HepG2 (cell line): ENCODE results near the gene TPM1.

Source experiments
- MAFK ChIP-seq, 2 experiments: IDR thresholded peaks in 1 of 2; conservative IDR thresholded peaks in 1 of 2; 2 replicates each; pipeline ENCODE4 v1.6.1; 2011; ENCODE audit warnings: improper control_type of control experiment in 2 of 2, low read length in 2 of 2
- POLR2A ChIP-seq, 2 experiments: IDR thresholded peaks; 2 replicates each; pipeline ENCODE4 v1.6.1; 2011; ENCODE audit warnings: low read depth in 2 of 2, low read length in 2 of 2, mild to moderate bottlenecking in 1 of 2, moderate library complexity in 1 of 2; ENCODE audit not compliant: insufficient read depth in 1 of 2
- TF ChIP-seq, protein P1 (sequence below): IDR thresholded peaks from 2 replicates; pipeline ENCODE4 v1.6.1; 2016; ENCODE audit warnings: low read depth, missing genetic modification reagents, missing compliant biosample characterization

DNA sequence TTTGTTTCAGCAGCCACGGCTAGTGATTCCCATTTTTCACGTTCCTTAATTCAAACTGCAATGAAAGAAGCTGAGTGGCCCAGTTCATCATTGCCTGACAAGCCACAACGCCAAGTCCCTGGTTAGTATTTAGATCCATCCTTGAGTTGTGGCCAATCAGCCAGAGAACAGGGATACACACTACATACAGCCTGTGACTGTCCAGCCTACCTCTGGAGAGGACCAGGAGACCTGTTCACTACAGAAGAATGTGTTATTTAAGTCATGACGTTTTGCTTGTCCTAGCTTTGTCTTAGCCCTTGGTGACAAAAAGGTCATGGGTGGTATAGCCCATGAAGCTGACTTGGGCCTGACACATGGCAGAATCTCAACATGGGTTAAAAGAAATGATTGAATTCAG is 2.7 kb upstream of the TPM1 start:
- TF ChIP-seq MAFK (conservative IDR thresholded peaks at IDR 0.05 in 1 of 2, IDR thresholded peaks at IDR 0.05 in 1 of 2; ENCODE audit: low read length in 2 of 2) (no peak), POLR2A (IDR thresholded peaks at IDR 0.05; ENCODE audit: insufficient read depth in 1 of 2, low read depth in 2 of 2, low read length in 2 of 2) (no peak)
- TF ChIP-seq, protein P1, sequence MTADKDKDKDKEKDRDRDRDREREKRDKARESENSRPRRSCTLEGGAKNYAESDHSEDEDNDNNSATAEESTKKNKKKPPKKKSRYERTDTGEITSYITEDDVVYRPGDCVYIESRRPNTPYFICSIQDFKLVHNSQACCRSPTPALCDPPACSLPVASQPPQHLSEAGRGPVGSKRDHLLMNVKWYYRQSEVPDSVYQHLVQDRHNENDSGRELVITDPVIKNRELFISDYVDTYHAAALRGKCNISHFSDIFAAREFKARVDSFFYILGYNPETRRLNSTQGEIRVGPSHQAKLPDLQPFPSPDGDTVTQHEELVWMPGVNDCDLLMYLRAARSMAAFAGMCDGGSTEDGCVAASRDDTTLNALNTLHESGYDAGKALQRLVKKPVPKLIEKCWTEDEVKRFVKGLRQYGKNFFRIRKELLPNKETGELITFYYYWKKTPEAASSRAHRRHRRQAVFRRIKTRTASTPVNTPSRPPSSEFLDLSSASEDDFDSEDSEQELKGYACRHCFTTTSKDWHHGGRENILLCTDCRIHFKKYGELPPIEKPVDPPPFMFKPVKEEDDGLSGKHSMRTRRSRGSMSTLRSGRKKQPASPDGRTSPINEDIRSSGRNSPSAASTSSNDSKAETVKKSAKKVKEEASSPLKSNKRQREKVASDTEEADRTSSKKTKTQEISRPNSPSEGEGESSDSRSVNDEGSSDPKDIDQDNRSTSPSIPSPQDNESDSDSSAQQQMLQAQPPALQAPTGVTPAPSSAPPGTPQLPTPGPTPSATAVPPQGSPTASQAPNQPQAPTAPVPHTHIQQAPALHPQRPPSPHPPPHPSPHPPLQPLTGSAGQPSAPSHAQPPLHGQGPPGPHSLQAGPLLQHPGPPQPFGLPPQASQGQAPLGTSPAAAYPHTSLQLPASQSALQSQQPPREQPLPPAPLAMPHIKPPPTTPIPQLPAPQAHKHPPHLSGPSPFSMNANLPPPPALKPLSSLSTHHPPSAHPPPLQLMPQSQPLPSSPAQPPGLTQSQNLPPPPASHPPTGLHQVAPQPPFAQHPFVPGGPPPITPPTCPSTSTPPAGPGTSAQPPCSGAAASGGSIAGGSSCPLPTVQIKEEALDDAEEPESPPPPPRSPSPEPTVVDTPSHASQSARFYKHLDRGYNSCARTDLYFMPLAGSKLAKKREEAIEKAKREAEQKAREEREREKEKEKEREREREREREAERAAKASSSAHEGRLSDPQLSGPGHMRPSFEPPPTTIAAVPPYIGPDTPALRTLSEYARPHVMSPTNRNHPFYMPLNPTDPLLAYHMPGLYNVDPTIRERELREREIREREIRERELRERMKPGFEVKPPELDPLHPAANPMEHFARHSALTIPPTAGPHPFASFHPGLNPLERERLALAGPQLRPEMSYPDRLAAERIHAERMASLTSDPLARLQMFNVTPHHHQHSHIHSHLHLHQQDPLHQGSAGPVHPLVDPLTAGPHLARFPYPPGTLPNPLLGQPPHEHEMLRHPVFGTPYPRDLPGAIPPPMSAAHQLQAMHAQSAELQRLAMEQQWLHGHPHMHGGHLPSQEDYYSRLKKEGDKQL (CRISPR knock-in tag) = no peak
